ENCODE data around the gene ADAM12.

ADAM12 gene, protein sequence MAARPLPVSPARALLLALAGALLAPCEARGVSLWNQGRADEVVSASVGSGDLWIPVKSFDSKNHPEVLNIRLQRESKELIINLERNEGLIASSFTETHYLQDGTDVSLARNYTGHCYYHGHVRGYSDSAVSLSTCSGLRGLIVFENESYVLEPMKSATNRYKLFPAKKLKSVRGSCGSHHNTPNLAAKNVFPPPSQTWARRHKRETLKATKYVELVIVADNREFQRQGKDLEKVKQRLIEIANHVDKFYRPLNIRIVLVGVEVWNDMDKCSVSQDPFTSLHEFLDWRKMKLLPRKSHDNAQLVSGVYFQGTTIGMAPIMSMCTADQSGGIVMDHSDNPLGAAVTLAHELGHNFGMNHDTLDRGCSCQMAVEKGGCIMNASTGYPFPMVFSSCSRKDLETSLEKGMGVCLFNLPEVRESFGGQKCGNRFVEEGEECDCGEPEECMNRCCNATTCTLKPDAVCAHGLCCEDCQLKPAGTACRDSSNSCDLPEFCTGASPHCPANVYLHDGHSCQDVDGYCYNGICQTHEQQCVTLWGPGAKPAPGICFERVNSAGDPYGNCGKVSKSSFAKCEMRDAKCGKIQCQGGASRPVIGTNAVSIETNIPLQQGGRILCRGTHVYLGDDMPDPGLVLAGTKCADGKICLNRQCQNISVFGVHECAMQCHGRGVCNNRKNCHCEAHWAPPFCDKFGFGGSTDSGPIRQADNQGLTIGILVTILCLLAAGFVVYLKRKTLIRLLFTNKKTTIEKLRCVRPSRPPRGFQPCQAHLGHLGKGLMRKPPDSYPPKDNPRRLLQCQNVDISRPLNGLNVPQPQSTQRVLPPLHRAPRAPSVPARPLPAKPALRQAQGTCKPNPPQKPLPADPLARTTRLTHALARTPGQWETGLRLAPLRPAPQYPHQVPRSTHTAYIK

DNA sequence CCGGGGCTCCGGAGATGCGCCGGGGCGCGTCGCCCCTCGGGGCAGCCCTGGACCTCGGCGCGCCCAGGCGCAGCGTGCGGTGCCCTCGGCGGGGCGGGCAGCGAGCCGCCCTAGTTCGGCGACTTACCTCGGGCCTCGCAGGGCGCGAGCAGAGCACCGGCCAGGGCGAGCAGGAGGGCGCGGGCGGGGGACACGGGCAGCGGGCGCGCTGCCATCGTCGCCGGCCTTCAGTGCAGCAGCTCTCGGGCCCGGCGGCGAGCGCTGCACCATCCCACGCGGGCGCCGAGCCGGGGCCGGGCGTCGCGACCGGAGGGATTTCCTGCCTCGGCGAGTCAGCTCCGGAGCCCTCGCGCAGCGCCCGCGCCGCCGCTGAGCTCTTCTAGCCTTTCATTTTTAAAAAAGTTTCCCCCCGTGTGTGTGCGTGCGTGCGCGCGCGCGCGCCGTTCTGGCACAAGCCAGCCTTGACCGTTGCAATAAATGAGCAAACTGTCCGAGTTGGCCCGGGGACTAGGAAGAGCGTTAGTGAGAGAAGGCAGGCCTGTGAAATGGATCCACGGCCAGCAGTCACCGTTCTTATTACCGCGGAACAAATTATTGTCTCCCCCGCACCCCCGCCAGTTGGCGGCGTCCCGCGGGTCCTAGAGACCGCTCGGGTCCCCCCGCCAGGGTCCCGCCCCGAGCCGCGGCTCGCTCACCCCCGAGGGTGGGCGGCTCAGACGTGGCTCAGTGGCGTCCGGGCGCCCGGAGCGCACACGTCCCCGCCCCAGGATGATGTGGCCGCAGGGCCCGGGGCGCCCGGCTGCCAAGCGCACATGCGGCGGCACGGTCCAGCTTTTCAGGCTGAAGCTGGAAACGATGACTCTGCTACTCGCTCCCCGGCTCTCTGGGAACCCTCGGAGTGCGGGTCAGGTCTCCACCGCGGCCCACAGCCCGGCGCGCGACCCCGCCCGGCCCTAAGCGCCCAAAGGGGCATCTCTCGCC is at the start of gene ADAM12:
Gene ADAM12 (minus strand): TSS at position 547 of the 981 bp plus-strand sequence. CDS start 332 bp downstream, at position 215.
- DNase-seq: peak in 1 of 2 donors; percentile 21

DNA sequence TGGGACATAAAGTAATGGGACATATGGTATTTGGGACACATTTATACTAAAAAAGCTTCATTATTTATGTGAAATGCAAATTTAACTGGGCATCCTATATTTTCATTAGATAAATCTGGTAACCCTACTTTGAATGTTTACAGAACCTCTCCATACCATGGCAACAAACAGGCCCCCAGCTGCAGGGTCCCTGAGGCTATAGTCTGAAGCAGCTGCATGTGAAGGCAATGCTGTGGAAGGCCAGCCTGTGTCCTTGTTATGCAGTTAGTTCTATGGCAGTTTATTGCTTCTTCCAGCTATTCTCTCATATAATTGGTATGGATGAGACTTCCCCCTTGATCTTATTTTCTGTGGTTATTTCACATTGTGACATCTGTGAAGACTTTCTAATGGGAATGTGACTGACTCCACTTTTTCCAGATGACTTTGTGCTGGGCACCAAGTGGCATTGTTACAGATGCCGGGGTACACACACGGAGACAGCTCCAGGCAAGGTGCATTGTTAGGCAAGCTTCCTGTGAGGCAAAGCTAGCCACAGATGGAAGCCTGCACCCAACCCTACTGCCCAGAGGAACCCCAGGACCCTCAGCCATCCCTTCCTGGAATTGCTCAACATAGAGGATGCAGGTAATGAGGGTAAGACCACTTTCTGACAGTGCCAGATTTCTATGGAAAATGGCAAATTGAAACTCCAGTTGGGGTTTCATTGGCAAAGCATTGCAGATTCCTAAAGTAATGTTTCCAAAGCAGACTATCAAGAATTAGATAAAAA is 49.5 kb upstream of the ADAM12 start:
- DNase-seq: no peak

DNA sequence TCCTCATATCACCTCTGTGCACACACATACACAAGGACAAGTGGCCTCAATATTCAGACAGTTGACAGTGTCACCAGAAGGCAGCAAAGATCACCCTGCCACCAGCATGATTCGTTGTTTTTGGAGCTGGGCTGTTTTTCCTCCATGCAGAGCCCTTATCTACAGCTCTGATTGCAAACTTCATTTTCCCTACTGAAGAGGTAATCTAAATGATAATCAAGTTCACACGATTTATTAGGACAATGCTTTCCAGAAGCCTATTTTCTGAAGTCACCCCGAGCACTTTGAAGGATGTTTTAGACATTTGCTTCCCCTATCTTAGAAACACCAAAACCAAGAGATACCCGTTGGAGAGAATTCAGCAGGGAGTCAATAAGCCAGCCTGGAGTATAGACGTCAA is 46.0 kb upstream of the ADAM12 start:
- no peak for DNase-seq

DNA sequence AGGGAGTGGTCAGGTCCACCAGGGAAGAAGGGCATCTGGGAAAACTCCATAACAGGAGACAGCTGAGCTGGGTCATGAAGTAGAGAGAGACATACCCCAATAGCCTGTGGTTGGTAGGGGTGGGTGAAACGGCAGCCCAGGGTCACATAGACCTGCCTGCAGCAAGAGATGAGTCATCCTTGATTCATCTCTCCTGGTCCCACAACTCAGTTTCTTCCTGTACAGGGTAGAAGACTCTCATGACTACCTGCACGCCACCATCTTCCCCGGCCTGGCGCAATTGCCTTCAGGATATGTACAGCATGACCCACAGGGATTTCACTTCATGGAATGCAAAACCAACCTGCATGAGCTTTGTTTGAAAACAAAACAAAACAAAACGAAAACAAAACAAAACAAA is 45.1 kb upstream of the ADAM12 start:
- no peak for DNase-seq

DNA sequence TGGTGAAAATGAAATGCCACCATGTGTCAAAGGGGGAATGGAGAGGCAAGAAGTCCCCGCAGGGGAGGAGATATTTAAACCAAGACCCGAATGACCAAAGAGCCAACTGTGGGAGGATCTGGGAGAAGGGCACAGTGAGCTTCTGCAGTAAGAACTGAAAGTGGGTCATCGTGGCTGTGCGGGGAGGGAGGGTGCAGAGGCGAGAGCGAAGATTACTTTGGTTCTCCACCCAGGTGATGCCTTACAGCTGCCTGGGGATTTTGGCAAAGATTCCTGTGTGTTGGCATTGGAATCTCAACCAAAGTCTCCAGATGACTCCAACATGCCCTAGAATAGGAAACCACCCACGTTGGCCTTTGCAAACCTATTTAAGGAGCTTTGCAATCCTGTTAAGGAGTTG is 44.2 kb upstream of the ADAM12 start:
- DNase-seq: no peak

DNA sequence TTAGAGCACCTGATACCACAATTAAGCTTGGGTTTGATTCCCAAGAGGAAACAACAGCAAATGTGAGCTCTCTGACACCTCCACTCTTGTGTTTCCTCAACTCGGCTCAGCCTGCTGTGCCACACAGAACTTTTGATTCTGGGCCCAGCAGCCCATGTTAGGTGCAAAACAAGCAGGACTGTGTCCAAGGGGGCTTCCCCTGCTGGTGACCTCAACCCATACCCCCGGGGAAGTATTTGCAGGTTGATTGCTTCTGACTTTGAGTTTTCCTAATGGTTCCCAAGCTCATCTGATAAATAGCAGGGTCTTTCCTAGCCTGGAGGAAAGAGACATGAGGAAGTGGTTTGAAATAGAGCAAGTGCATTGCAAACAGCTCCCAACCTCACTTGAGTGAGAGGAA is 43.5 kb upstream of the ADAM12 start:
- DNase-seq: no peak

DNA sequence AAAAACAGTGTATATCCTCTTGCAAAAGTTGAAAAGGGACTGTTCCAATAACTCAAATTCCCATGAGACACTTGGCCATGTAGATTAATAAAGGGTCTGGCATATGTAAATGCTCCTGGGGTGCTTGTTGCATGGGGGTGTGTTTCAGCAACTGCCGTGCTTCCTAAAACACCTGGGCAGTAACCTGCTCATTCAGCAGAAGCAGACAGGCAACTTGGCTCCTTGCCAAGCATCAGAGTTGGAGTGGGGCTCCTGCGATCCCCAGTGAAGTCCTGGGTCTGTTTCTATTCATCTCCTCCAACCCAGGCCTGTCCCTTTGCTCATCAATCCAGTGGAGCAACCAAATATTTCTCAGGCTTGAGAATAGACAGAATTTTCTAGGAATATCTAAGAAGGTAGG is 42.2 kb upstream of the ADAM12 start:
- no peak for DNase-seq

DNA sequence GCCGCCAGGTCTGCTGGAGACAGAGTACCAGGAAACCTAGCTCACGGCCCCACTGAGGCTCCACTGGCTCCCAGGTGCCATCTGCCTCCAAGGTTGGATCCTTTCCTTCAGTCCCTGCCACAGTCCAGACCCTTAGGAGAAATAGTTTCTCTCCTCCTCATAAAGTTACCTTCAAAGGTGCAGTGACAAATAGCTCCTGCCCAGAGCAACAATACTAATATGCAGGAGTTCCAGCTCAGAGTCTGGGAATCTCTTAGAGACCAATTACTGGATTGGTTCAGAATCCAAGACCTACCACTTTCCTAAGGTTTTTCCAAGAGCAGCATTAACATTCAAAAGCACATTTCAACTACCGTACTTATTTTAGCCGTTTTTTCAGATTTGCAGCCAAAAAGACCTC is 41.0 kb upstream of the ADAM12 start:
- no peak for DNase-seq

DNA sequence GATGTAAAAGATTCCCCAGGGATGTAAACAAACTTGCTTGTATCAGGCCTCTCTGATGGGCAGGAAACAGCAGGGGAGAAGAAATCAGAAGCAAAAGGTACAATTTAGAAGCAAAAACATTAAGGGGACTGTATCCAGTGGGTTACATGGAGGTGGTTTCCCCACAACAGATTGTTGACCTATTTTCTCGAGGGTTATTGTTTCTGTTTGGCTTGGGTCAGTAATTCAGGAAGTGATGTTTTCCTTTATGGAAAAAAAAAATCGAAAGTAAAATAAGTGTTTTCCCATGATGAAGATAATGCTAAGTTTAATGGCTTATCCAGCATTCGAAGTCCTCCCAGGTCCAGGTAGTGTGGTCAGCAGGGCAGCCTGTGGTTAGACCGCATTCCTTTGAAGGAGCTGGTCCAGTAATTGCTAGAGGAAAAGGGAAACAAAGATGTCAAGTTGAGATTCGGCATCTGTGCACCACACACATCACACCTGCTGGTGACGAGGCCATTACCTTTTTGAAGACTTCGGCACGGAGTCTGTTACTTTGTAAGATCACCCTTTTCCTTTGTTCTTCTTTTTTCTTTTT is 37.3 kb upstream of the ADAM12 start:
- no peak for DNase-seq

DNA sequence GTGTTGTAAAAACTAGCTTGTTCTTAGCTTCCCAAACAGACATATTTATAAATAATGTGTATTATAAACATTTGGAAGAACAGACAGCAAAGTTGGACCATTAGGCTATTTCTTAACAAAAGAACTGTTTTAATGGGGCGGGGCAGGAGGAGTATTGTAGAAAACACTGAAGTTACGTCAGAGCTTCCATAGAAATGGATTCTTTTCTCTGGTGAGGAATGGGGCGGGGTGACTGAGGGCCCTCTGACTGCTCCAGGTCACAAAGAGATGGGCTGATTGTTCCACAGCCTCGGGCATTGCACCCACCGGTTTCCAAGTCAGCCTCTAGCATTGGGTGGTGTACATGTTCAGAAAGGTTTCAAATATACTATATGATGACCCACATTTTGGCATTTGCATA is 36.8 kb upstream of the ADAM12 start:
- DNase-seq: no peak

DNA sequence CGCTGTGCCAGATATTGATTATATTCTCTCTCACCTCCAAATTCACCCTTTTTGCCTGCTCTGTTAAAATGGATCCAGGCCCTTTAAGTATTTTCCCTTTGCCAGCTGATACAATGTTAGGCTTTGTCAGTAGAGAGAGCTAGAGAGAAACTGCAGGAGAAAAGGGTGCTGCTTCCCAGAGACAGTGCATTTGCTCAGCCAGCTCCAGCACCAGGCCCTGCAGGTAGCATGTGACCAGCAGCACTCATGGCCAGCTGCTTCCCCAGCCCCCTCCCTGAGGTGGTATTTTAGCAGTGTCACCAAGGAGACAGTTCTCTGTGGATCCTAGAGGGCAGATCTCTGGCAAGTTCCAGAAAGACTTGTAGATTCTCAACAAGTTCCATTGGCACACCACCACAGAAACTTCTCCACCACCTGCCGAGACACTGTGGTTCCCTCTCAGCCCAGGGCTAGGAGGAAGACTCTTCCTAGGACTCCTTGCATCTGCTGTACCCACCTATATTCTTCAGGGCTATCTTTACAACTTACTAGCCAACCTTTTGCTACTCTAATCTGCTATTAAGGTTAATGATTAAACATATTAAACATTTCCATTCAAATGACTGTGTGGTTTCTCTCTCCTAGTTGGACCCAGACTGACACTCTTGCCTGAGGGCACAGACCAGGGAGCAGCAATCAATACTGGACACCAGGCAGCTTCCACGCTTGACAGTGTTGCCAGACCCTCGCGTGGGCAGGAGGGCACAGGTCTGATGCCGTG is 35.6 kb upstream of the ADAM12 start:
- DNase-seq: no peak

DNA sequence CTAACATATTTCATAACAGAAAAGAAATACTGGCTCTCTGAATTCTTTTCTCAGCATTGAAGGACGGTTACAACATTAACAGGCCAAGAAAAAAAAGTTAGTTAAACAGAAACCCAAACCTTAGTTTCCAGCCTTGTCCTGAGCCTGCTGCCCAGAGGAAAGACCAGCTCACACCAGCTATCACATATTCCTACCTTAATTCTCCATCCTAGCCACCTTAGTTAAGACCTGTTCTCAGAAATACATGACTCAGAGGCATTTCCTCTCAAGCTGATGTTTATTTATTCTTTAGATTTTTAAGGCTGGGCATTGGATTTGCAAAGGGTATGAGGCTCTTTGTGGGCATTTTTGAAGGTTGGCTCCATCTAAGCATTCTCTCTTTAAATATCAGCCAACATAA is 34.3 kb upstream of the ADAM12 start:
- no peak for DNase-seq

DNA sequence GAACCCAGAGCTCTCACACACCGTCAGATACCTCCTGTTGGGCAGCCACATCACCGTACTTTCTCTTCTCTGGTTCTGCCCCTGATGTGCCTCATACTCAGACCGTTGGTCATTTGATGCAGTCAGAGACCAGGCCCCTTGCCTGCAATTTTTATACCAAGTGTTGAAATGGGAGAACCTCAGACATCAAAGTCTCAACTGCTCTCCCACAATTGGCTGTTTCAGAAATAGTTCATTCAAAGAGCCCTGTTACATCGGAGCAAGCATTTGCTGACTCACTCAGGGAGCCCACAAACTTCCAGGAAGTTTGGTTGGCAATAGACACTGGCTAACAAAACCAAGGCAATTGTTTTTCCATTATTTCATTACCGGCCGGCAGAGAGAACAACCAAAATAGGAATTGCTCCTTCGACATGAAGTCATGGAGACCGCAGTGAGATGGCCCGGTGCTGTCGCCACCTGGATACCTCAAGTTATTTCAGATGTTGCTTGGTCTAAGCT is 33.5 kb upstream of the ADAM12 start:
- no peak for DNase-seq

DNA sequence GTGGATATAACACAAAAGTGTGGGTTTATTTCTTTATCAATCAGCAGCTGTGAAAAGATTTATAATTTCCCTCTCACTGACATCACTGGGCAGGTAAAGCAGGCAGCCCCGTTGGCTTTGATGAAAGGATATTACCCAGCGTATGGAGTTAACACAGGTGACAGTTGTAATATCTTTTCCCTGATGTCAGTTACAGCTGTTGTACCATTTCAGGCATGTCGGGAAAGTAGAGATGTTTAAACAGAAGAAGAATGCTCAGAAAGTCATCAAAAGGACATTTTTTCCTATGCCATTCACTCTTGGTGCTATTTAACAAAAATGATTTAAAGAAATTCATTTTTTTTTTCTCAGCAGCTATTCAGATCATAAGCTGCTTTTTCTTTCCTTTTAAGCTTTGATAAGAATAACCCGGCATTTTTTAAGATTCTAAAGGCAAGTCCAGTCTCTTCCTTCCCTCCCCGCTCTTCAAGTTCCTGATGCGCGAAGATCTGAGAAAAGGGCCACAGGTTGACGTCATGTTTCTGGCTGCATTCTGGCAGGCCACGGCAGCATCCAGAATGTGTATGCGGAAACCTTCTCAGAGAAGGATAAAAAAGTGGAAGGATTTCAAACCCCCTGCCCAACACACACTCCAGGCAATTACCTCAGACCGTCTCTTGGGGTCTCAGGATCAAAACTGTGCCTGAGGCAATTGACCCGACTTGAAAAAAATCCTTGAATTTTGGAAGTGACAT is 32.5 kb upstream of the ADAM12 start:
- DNase-seq: no peak

DNA sequence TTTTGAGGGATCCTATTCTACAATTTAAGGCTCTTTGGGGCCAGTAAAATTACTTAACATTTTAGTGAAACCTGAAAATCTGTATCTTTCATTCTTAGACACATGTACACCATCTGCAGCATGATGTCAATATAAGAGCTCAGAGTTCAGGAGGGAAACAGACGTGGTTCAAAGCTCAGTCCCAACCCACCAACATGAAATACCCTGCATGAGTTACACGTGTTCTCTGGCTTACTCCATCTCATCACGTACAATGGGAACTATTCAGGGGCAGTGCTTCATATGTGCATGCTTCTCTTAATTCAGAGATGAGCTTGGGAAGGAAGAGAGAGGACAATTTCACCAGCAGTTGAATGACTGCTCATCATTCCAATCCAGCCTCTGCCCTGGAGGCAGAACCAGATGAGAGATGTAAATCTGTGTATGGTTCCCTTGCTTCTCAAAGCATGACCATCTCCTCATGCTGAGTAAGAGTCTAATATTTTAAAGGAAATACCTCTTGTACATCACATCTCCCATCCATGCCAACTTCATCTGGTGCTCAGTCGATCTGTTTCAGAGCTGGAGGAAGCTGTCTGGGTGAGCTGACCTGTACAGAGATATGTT is 29.0 kb upstream of the ADAM12 start:
- no peak for DNase-seq

DNA sequence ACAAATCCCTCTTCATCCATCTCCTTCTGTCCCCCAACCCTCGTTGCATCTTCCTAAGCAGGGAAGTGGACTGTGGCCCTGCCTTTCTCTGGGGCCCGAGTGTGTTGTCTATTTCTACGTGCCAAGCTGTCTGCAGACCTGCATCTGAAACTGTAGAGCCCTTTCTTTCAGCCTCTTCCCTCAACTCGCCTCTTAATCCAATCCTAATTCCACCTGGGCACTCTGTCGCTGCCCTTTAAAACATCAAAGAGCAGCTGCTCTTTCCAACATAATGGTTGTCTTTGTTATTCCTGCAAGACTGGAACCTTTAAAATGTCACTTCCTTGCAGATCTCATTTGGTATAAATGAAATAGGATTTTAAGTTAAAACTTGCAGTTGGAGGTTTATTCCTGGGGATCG is 21.5 kb upstream of the ADAM12 start:
- DNase-seq: no peak

DNA sequence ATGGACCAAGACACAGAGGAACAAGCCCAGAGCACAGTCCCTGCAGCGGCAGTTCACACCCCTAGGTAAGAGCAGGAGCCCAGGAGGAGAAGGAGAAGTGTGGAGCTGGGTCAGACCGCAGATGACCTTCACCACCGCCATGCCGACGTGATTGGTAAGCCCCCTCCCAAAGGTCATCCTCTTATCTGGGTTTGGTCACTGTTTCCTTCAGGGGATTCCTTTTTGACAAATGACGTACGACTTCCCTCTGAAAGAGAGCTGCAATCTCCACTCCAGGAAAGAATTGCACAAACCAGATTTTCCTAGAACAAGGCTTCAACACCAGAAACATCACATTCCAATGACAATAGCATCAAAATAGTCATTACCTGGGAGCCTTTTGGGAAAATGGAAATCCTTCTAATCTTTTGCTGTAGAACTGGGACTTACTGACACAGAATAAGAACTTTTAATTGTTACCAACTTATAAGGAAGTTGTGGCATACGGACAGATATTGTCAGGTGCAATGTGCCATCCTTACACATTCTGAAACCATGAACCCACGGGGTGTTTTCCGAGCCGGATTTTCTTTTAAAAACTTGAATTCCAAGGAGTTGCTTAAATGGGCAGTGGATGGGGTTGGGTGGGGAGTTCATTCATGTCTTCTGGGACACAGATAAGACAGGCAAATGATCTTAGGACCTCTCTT is 20.8 kb upstream of the ADAM12 start:
- no peak for DNase-seq

DNA sequence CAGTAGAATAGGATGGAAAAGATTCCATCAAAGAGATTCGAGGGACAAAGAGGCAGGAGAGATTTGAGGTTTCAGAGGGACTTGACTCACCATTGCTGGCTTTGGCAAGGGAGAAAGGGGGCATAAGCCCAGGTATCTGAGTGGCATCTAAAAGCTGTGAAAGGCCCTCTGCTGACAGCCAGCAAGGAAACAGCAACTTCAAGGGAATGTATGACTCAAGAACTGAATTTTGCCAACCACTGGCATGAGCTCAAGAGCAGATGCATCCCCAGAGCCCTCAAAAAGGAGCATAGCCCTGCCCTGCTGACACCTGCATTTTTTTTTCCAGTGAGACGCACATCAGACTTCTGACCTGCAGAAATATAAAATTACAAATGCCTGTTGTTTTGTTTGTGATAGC is 19.6 kb upstream of the ADAM12 start:
- DNase-seq: no peak
